ENCODE measurements around the gene LDLRAD4.

GRCh38 chr18:13500869-13501542 lies 282.4 kb downstream of the LDLRAD4 start:
- TF ChIP-seq CTCF (conservative IDR thresholded peaks at IDR 0.05) (no peak), ZFX (IDR thresholded peaks at IDR 0.05) (no peak)
